ENCODE data around the gene LYZL4. TPM values are rescaled to one million over a fixed set of nuclear protein-coding genes. Genes with fewer than 3 reads are reported as not detected.

The LYZL4 gene
- total RNA-seq, 1 experiment from 2014 or later: not detected

GRCh38 chr3:42398080-42398479 lies 12.3 kb downstream of the LYZL4 start:
- H2AFZ ChIP-seq (ENCODE audit: low read depth, low read length, poor library complexity, severe bottlenecking): no peak overlapping the region
- no peaks in the 10 kb centered on the region for H3K36me3 ChIP-seq (ENCODE audit: control insufficient read depth in 1 of 2, insufficient read depth in 2 of 2, low read length in 2 of 2)
- no peaks in the 10 kb centered on the region for H3K4me1 ChIP-seq (ENCODE audit: control insufficient read depth in 1 of 2, insufficient read depth in 2 of 2, low read length in 2 of 2)
- H3K4me3 ChIP-seq (replicated peaks in 1 of 2; ENCODE audit: low read depth in 1 of 2, low read length in 2 of 2): no peak overlapping the region
- H3K9ac ChIP-seq (ENCODE audit: low read length): no peak overlapping the region
- H4K20me1 ChIP-seq (ENCODE audit: insufficient read depth): no peaks in the 10 kb centered on the region; the same call in 1 of the 2 replicates
- BruUV-seq (replicated peaks): no TSS peak
- no peak overlapping the region for H3K27ac ChIP-seq (ENCODE audit: low read depth, low read length)
- RAD21 ChIA-PET (ENCODE audit: low non-redundant PET in 1 of 2, low total read pairs in 2 of 2, uncharacterized antibody in 2 of 2, unreplicated experiment in 2 of 2): no interaction called here
- CTCF ChIA-PET: no interaction called here
- ATAC-seq (no peak), DNase-seq (ENCODE audit: low read depth, low spot score) (no peak)
- no peaks in the 10 kb centered on the region for H3K27me3 ChIP-seq (ENCODE audit: insufficient read depth, low read length)
- intact Hi-C loops (cut with micrococcal nuclease): no loop called here
- no peaks in the 10 kb centered on the region for H3K9me2 ChIP-seq (ENCODE audit: insufficient read depth)
- POLR2A ChIA-PET: interaction anchor here (1.2 kb wide), 1 partner anchor 10 kb away, joined by 3 read pairs; no protein-coding TSS in a partner anchor
- no peaks in the 10 kb centered on the region for H3K79me2 ChIP-seq (ENCODE audit: insufficient read depth, low read length)
- no peaks in the 10 kb centered on the region for H3K9me3 ChIP-seq (ENCODE audit: control insufficient read depth in 1 of 2, insufficient read depth in 1 of 2, low read depth in 1 of 2, low read length in 2 of 2)
- TF ChIP-seq CBX3 (IDR thresholded peaks at IDR 0.05; ENCODE audit: low read depth) (no peak), SIN3A (IDR thresholded peaks at IDR 0.05; ENCODE audit: low read depth) (no peak), REST (IDR thresholded peaks at IDR 0.05; ENCODE audit: low read depth) (no peak), CEBPB (IDR thresholded peaks at IDR 0.05; ENCODE audit: low read depth) (no peak), MAX (IDR thresholded peaks at IDR 0.05) (no peak), ZNF274 (IDR thresholded peaks at IDR 0.05; ENCODE audit: low read depth, low read length) (no peak), POLR2AphosphoS5 (IDR thresholded peaks at IDR 0.05; ENCODE audit: low read depth, low read length) (no peak), SRF (IDR thresholded peaks at IDR 0.05; ENCODE audit: low read depth) (no peak), TCF7L2 (IDR thresholded peaks at IDR 0.05; ENCODE audit: borderline replicate concordance, extremely low read depth, insufficient read depth, insufficient read length) (no peak), EZH2phosphoT487 (IDR thresholded peaks at IDR 0.05; ENCODE audit: borderline replicate concordance) (no peak)
- H3K4me2 ChIP-seq (ENCODE audit: low read length): no peak overlapping the region
